HCT116 (cell line): Measurements from ENCODE around the gene HHAT. TPM values are rescaled to one million over a fixed set of nuclear protein-coding genes. Genes with fewer than 3 reads are reported as not detected.

Experiments
- ATAC-seq: fragments of 200-7000 bp; cut with Tn5 transposase; 2 replicates; pipeline ENCODE4 v1.9.1; 2020; ENCODE audit warnings: mild to moderate bottlenecking, moderate library complexity
- BruUV-seq: library from RNA; stranded (reverse); fragments of 400-500 nt; replicated peaks from 2 replicates; lab custom pipeline; 2021; lab: Mats Ljungman, UMichigan
- CTCF ChIA-PET: fragments of 300-600 bp; sonication (Branson Sonifier 250); formaldehyde crosslinking; loops from one replicate; lab custom pipeline; 2021; ENCODE audit warnings: antibody characterized with exemption; lab: Charles Lee
- POLR2A ChIA-PET: fragments of 300-600, 350-600 bp; sonication (Branson Sonifier 250); formaldehyde crosslinking; loops from one replicate; lab custom pipeline; 2021; ENCODE audit warnings: antibody characterized with exemption; lab: Charles Lee
- RAD21 ChIA-PET, 2 experiments: fragments of 300-600 bp; sonication (Branson Sonifier 250); formaldehyde crosslinking; loops; one replicate each; lab custom pipeline; 2023; ENCODE audit warnings: low total read pairs in 2 of 2; ENCODE audit not compliant: uncharacterized antibody in 2 of 2, unreplicated experiment in 2 of 2, low non-redundant PET in 1 of 2; lab: Charles Lee
- DNase-seq: peaks from one replicate; pipeline ENCODE4 v3.0.0-alpha.2; 2010; ENCODE audit warnings: low read depth, low spot score
- H2AFZ ChIP-seq: fragments of 200-600 bp; shearing (Covaris generic), sonication (generic); 2 replicates; pipeline ENCODE4 v1.6.1; 2017; ENCODE audit warnings: low read depth, mixed run types, mixed read lengths, antibody characterized with exemption, low read length; ENCODE audit not compliant: poor library complexity, severe bottlenecking
- H3K27ac ChIP-seq: 2 replicates; pipeline ENCODE4 v1.5.1; 2012; ENCODE audit warnings: low read depth, low read length
- H3K27me3 ChIP-seq: fragments of 200-600 bp; sonication (generic); 2 replicates; pipeline ENCODE4 v1.6.1; 2016; ENCODE audit warnings: mixed run types, low read length, mixed read lengths; ENCODE audit not compliant: insufficient read depth
- H3K36me3 ChIP-seq, 2 experiments: fragments of 200-500 bp in 1 of 2; fragments of 200-600 bp in 1 of 2; sonication (Bioruptor generic) in 1 of 2; sonication (generic) in 1 of 2; 2 replicates each; pipeline versions ENCODE4 v1.5.1 to v1.6.1; 2014 to 2016; ENCODE audit warnings: low read length in 2 of 2, inconsistent platforms in 1 of 2, mixed read lengths in 1 of 2, mixed run types in 1 of 2; ENCODE audit not compliant: insufficient read depth in 2 of 2, control insufficient read depth in 1 of 2
- H3K4me1 ChIP-seq, 2 experiments: fragments of 200-600 bp in 1 of 2; sonication (generic) in 1 of 2; 2 replicates each; pipeline versions ENCODE4 v1.5.1 to v1.6.1; 2012 to 2017; ENCODE audit warnings: low read length in 2 of 2, inconsistent platforms in 1 of 2, mild to moderate bottlenecking in 1 of 2, mixed read lengths in 1 of 2, mixed run types in 1 of 2, moderate library complexity in 1 of 2; ENCODE audit not compliant: insufficient read depth in 2 of 2, control insufficient read depth in 1 of 2
- H3K4me2 ChIP-seq: fragments of 200-600 bp; sonication (generic); 2 replicates; pipeline ENCODE4 v1.6.1; 2017; ENCODE audit warnings: mixed run types, low read length, mixed read lengths
- H3K4me3 ChIP-seq, 2 experiments: fragments of 200-600 bp in 1 of 2; sonication (generic) in 1 of 2; replicated peaks in 1 of 2; 2 replicates each; pipeline ENCODE4 v1.5.1; 2011 to 2016; ENCODE audit warnings: low read length in 2 of 2, control low read depth in 1 of 2, low read depth in 1 of 2, mild to moderate bottlenecking in 1 of 2, mixed read lengths in 1 of 2, mixed run types in 1 of 2
- H3K79me2 ChIP-seq: fragments of 200-600 bp; sonication (generic); 2 replicates; pipeline ENCODE4 v1.6.1; 2017; ENCODE audit warnings: mild to moderate bottlenecking, mixed run types, low read length, moderate library complexity, mixed read lengths; ENCODE audit not compliant: insufficient read depth
- H3K9ac ChIP-seq: fragments of 200-600 bp; sonication (generic); 2 replicates; pipeline ENCODE4 v1.6.1; 2016; ENCODE audit warnings: low read length, mixed read lengths
- H3K9me2 ChIP-seq: fragments of 200-600 bp; sonication (generic), shearing (Covaris generic); 2 replicates; pipeline ENCODE4 v1.6.1; 2017; ENCODE audit warnings: mixed run types, mild to moderate bottlenecking, moderate library complexity; ENCODE audit not compliant: insufficient read depth
- H3K9me3 ChIP-seq, 2 experiments: fragments of 200-500 bp in 1 of 2; fragments of 200-600 bp in 1 of 2; sonication (Bioruptor generic) in 1 of 2; sonication (generic) in 1 of 2; 2 replicates each; pipeline ENCODE4 v1.6.1; 2014 to 2017; ENCODE audit warnings: low read length in 2 of 2, mixed read lengths in 2 of 2, inconsistent platforms in 1 of 2, low read depth in 1 of 2, mild to moderate bottlenecking in 1 of 2, mixed run types in 1 of 2, moderate library complexity in 1 of 2; ENCODE audit not compliant: control insufficient read depth in 1 of 2, insufficient read depth in 1 of 2
- H4K20me1 ChIP-seq: fragments of 200-600 bp; sonication (generic), shearing (Covaris generic); 2 replicates; pipeline ENCODE4 v1.6.1; 2017; ENCODE audit warnings: mixed run types, mild to moderate bottlenecking, moderate library complexity; ENCODE audit not compliant: insufficient read depth
- ATF3 ChIP-seq: IDR thresholded peaks from 2 replicates; pipeline ENCODE4 v1.6.1; 2012
- CBX3 ChIP-seq: IDR thresholded peaks from 2 replicates; pipeline ENCODE4 v1.6.1; 2012; ENCODE audit warnings: low read depth
- CTCF ChIP-seq, 3 experiments: fragments of 200-600 bp in 1 of 3; sonication (generic) in 1 of 3; IDR thresholded peaks in 2 of 3; conservative IDR thresholded peaks in 1 of 3; 2 replicates each; pipeline ENCODE4 v1.5.1; 2012 to 2017; ENCODE audit warnings: low read depth in 2 of 3, low read length in 2 of 3, antibody characterized with exemption in 1 of 3, borderline replicate concordance in 1 of 3, control low read depth in 1 of 3, mild to moderate bottlenecking in 1 of 3, mixed read lengths in 1 of 3, mixed run types in 1 of 3, moderate library complexity in 1 of 3; ENCODE audit not compliant: insufficient read depth in 1 of 3
- EGR1 ChIP-seq: IDR thresholded peaks from 2 replicates; pipeline ENCODE4 v1.6.1; 2012; ENCODE audit warnings: low read depth
- EZH2 ChIP-seq: fragments of 200-600 bp; sonication (generic); IDR thresholded peaks from 2 replicates; pipeline ENCODE4 v1.6.1; 2017; ENCODE audit warnings: antibody characterized with exemption, mixed run types
- EZH2phosphoT487 ChIP-seq: fragments of 200-600 bp; IDR thresholded peaks from 2 replicates; pipeline ENCODE4 v1.6.1; 2018; ENCODE audit warnings: antibody characterized with exemption, borderline replicate concordance
- JUND ChIP-seq: IDR thresholded peaks from 2 replicates; pipeline ENCODE4 v1.6.1; 2012
- MAX ChIP-seq: IDR thresholded peaks from 2 replicates; pipeline ENCODE4 v1.6.1; 2012
- POLR2A ChIP-seq: IDR thresholded peaks from 2 replicates; pipeline ENCODE4 v1.7.0; 2011; ENCODE audit warnings: borderline replicate concordance; ENCODE audit not compliant: insufficient read depth, insufficient read length; ENCODE audit errors: extremely low read depth
- REST ChIP-seq: IDR thresholded peaks from 2 replicates; pipeline ENCODE4 v1.6.1; 2012; ENCODE audit warnings: low read depth
- SP1 ChIP-seq: IDR thresholded peaks from 2 replicates; pipeline ENCODE4 v1.6.1; 2012; ENCODE audit warnings: low read depth
- SRF ChIP-seq: IDR thresholded peaks from 2 replicates; pipeline ENCODE4 v1.6.1; 2012; ENCODE audit warnings: low read depth
- ZNF274 ChIP-seq: fragments of 200-500 bp; sonication (Bioruptor generic); IDR thresholded peaks from 2 replicates; pipeline ENCODE4 v1.6.1; 2014; ENCODE audit warnings: mild to moderate bottlenecking, low read depth, low read length, inconsistent platforms
- intact Hi-C: fragments of 100-400 bp; cut with micrococcal nuclease; formaldehyde crosslinking; loops from 2 replicates; pipeline ENCODE4 v1.10.0; 2022
- total RNA-seq: library from RNA; stranded (reverse); gene quantifications from one replicate; pipeline ENCODE4 v1.2.1, GENCODE V29; 2021; ENCODE audit not compliant: unreplicated experiment

HHAT gene
- total RNA-seq, 1 experiment from 2014 or later: 2.7 TPM

- ATAC-seq (no peak), DNase-seq (no peak)
- H3K4me3 ChIP-seq: no peak overlapping the region
- no peak overlapping the region for H2AFZ ChIP-seq
- BruUV-seq: no TSS peak
- H3K36me3 ChIP-seq: no peaks in the 10 kb centered on the region
- no peaks in the 10 kb centered on the region for H3K9me3 ChIP-seq
- TF ChIP-seq ATF3 (no peak), SP1 (no peak), REST (no peak), CTCF (IDR thresholded peaks at IDR 0.05 in 2 of 3, conservative IDR thresholded peaks at IDR 0.05 in 1 of 3; ENCODE audit: borderline replicate concordance in 1 of 3, insufficient read depth in 1 of 3, low read depth in 2 of 3, low read length in 2 of 3) (no peak), SRF (no peak), MAX (no peak), EGR1 (no peak), CBX3 (no peak), JUND (no peak), EZH2phosphoT487 (no peak), ZNF274 (no peak), POLR2A (no peak), EZH2 (no peak)
- intact Hi-C loops: no loop called here
- no peak overlapping the region for H3K4me2 ChIP-seq
- H3K27me3 ChIP-seq: peaks cover 16% of the 10 kb centered on the region; the same call in 1 of the 2 replicates
- no peaks in the 10 kb centered on the region for H3K4me1 ChIP-seq
- no peaks in the 10 kb centered on the region for H3K9me2 ChIP-seq
- RAD21 ChIA-PET: no interaction called here
- CTCF ChIA-PET: no interaction called here
- no peaks in the 10 kb centered on the region for H3K79me2 ChIP-seq
- H3K27ac ChIP-seq: no peak overlapping the region
- H3K9ac ChIP-seq: no peak overlapping the region
- H4K20me1 ChIP-seq: no peaks in the 10 kb centered on the region
- POLR2A ChIA-PET: no interaction called here
These were observed 296.0 kb downstream of the HHAT start for GRCh38 chr1:210624722-210625121.
